ENCODE results near the gene RNF214.

DNA sequence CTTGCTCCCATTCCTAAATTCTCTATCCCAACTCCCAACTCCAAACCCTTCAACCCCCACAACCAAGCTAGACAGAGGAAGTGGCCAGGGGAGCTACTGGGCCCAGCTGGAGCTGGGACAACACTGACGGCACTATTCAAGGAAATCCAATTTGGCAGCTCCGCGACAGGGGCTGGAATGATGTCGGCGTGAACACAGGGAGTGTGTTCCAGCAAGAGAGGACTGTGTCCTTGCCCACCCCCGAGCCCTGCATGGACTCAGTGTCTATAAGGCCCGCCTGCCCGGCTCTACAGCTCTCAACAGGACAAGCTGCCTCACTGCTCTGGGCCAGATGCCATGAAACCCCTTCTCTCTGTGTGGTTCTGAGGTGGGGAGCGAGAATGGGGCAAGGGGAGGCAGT is 11.9 kb upstream of the RNF214 start:
- TF ChIP-seq PATZ1 (CRISPR knock-in tag; IDR thresholded peaks at IDR 0.05; ENCODE audit: borderline replicate concordance) (no peak), TOX (CRISPR knock-in tag; IDR thresholded peaks at IDR 0.05; ENCODE audit: borderline replicate concordance) (no peak), ARNTL (CRISPR knock-in tag; IDR thresholded peaks at IDR 0.05; ENCODE audit: borderline replicate concordance, low read depth) (no peak), OSR1 (CRISPR knock-in tag; IDR thresholded peaks at IDR 0.05) (no peak), CSDC2 (CRISPR knock-in tag; IDR thresholded peaks at IDR 0.05) (no peak), RARB (CRISPR knock-in tag; IDR thresholded peaks at IDR 0.05) (no peak), BACH2 (CRISPR knock-in tag; IDR thresholded peaks at IDR 0.05; ENCODE audit: borderline replicate concordance) (no peak), ZFP3 (CRISPR knock-in tag; IDR thresholded peaks at IDR 0.05) (no peak), ISL1 (CRISPR knock-in tag; IDR thresholded peaks at IDR 0.05) (no peak)

All from SK-N-SH treated with all-trans-retinoic acid at 6 μM for 48 hours (cell line).